Right lobe of liver (tissue), 6 donors: ENCODE data around the gene SLC25A13. TPM values are rescaled to one million over a fixed set of nuclear protein-coding genes. Genes with fewer than 3 reads are reported as not detected.

Experiments used
- ATAC-seq, 4 donors: fragments of 200-7000 bp; cut with Tn5 transposase; one replicate each; pipeline ENCODE4 v1.9.1; 2020; ENCODE audit warnings: mild to moderate bottlenecking in 4 of 4, moderate library complexity in 4 of 4
- DNase-seq, 3 donors: peaks; one replicate each; pipeline ENCODE4 v3.0.0-alpha.2; 2020
- H3K27ac ChIP-seq, 3 donors: fragments of 200-600 bp; one replicate each; pipeline ENCODE4 v1.8.0; 2022
- H3K27me3 ChIP-seq, 2 donors: fragments of 200-600 bp; one replicate each; pipeline ENCODE4 v1.8.0; 2022
- H3K36me3 ChIP-seq, 4 donors: fragments of 200-600 bp; sonication (generic) in 1 of 4; one replicate each; pipeline versions ENCODE4 v1.5.1 to v1.8.0; 2017 to 2022; ENCODE audit warnings: control low read depth in 1 of 4
- H3K4me1 ChIP-seq, 4 donors: fragments of 200-600 bp; sonication (generic) in 1 of 4; one replicate each; pipeline versions ENCODE4 v1.5.1 to v1.8.0; 2017 to 2022; ENCODE audit warnings: control low read depth in 1 of 4
- H3K4me3 ChIP-seq, 3 donors: fragments of 200-600 bp; one replicate each; pipeline ENCODE4 v1.8.0; 2022
- H3K9me3 ChIP-seq, 4 donors: fragments of 200-600 bp; sonication (generic) in 1 of 4; one replicate each; pipeline versions ENCODE4 v1.5.1 to v1.8.0; 2017 to 2022; ENCODE audit warnings: control low read depth in 1 of 4
- POLR2A ChIP-seq: fragments of 450-650 bp; IDR thresholded peaks from one replicate; pipeline ENCODE4 v1.6.1; 2017; ENCODE audit warnings: antibody characterized with exemption, mild to moderate bottlenecking
- WGBS: methylation state at CpG from one replicate; pipeline ENCODE4 v1.1.6; 2018; ENCODE audit warnings: low coverage, low lambda C conversion rate; ENCODE audit not compliant: insufficient coverage; ENCODE audit errors: missing lambda C conversion rate; 5-methylcytosine and 5-hydroxymethylcytosine counted together
- intact Hi-C, 2 donors: fragments of 100-400 bp; cut with DNase I; formaldehyde crosslinking; loops; one replicate each; pipeline versions ENCODE4 v1.11.2 to v1.14.1; 2022
- total RNA-seq, 6 experiments: library from RNA; depleted of rRNA in 2 of 6; stranded (reverse); fragments of >200 nt in 2 of 6; fragmentation: NEBNext Ultra II Directional in 3 of 6; extraction: Animal tissue kit (Norgen Biotek cat#: 25700) in 3 of 6; gene quantifications; one replicate each; pipeline versions ENCODE4 v1.1.0 to v1.2.4, GENCODE V29; 2016 to 2023
- TF ChIP-seq, protein P1 (sequence below), 4 donors: fragments of 200-600 bp in 3 of 4; fragments of 450-650 bp in 1 of 4; IDR thresholded peaks; one replicate each; pipeline versions ENCODE4 v1.5.1 to v1.8.0; 2016 to 2022; ENCODE audit warnings: antibody characterized with exemption in 4 of 4, mild to moderate bottlenecking in 2 of 4
- donor health status: DM: no; HTN: yes; CAD: no.
- donor health status: DM: no; HTN: no; CAD: no.
- donor health status: DM: no; HTN: no; CAD: no.
- donor health status: DM: no; HTN: yes; CAD: no.
- donor health status: DM: no; HTN: yes; CAD: no.

Gene SLC25A13
- total RNA-seq, 6 experiments from 2014 or later, result 54.5 to 110 (median 83.0) TPM

DNA sequence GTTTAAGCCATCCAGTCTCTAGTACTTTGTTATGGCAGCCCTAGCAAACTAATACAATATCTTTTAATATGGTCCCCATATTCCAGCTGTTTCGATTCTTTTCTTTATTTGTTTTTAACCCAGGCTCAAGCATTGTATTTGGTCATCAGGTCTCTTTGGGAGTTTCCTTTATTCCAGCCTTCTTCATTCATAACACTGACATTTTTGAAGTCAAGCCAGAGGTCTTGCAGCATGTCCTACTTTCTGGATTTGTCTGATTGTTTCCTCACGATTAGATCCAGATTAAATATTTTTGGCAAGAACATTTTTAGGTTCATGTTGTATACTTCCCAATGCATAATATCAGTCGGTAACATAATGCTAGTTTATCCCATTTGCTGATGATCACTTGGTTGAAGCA, 11.8 kb downstream of the SLC25A13 start:
- H3K36me3 ChIP-seq, result no peaks in the 10 kb centered on the region
- no peak for DNase-seq
- H3K4me1 ChIP-seq, result peaks cover 0 to 88% (median 34%) of the 10 kb centered on the region in 4 donors
- H3K9me3 ChIP-seq, result no peaks in the 10 kb centered on the region
- WGBS, result 30% methylated on average over 3 of the region's 3 CpGs
- intact Hi-C loops, result no loop called here
- H3K27me3 ChIP-seq, result no peaks in the 10 kb centered on the region
- ATAC-seq, result peak in 3 of 4 donors; percentile 13 to 36 (median 24)
- H3K4me3 ChIP-seq, result no peak overlapping the region
- peak overlapping the region in 1 of 3 donors; percentile 70 for H3K27ac ChIP-seq
- no peak for TF ChIP-seq POLR2A
- TF ChIP-seq, protein P1, sequence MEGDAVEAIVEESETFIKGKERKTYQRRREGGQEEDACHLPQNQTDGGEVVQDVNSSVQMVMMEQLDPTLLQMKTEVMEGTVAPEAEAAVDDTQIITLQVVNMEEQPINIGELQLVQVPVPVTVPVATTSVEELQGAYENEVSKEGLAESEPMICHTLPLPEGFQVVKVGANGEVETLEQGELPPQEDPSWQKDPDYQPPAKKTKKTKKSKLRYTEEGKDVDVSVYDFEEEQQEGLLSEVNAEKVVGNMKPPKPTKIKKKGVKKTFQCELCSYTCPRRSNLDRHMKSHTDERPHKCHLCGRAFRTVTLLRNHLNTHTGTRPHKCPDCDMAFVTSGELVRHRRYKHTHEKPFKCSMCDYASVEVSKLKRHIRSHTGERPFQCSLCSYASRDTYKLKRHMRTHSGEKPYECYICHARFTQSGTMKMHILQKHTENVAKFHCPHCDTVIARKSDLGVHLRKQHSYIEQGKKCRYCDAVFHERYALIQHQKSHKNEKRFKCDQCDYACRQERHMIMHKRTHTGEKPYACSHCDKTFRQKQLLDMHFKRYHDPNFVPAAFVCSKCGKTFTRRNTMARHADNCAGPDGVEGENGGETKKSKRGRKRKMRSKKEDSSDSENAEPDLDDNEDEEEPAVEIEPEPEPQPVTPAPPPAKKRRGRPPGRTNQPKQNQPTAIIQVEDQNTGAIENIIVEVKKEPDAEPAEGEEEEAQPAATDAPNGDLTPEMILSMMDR (IDR thresholded peaks at IDR 0.05), result no peak

DNA sequence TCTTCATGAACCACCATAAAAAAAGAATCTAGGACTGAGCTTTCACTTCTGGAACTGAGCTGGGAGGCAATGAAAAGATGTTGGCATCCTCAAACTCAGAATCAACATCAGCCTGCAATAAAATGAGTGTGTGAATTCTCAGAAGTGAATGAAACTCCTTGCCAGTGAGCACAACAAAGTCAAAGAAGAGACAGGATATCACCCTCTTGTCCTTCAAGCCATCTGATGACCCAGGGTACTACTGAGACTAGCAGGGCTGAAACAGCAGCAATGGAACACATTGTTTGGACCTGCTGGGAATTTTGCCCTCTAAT, 13.0 kb downstream of the SLC25A13 start:
- peak overlapping the region in 2 of 3 donors; percentile 5 to 15 for H3K4me3 ChIP-seq
- ATAC-seq (peak in 3 of 4 donors; percentile 0 to 10 (median 9)), DNase-seq (no peak)
- H3K27me3 ChIP-seq, result no peaks in the 10 kb centered on the region
- intact Hi-C loops, result no loop called here
- peaks cover 0 to 88% (median 40%) of the 10 kb centered on the region in 4 donors for H3K4me1 ChIP-seq
- H3K27ac ChIP-seq, result peak overlapping the region in 2 of 3 donors; percentile 57 to 70
- no peaks in the 10 kb centered on the region for H3K36me3 ChIP-seq
- TF ChIP-seq, protein P1 (IDR thresholded peaks at IDR 0.05), result no peak
- no peak for TF ChIP-seq POLR2A
- H3K9me3 ChIP-seq, result no peaks in the 10 kb centered on the region

DNA sequence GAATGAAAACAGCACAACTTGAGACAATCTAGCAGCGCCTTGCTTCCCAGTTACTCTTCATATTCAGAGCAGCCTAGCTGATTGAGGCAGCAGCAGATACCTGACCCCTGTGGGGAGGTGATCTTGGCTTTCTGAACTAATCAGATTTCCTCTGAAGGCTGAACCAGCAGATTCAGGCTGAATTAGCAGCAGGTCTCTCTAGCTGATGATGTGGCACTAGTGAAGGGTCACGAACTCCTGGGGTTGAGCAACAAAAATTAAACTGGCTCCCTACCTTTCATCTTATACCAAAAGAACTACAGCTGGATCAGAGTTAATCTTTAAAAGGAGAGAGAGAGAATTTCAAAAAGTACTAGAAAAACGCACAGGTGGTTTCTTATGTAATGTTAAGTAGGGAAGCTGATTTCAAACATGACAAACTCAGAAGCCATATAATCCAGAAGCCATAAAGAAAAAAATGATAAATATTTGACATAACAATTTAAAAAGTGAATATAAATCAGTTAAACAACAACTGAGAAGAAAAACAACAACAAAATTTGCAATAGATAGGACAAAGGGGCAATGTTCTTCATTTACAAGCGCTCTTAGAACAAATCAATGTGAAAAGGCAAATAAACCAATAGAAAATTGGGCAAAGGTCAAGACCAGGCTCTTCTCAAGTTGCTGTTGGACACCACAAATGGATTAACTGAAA, 13.5 kb downstream of the SLC25A13 start:
- TF ChIP-seq POLR2A, result no peak
- TF ChIP-seq, protein P1 (IDR thresholded peaks at IDR 0.05), result no peak
- Histone ChIP-seq H3K4me1 (peaks cover 0 to 92% (median 40%) of the 10 kb centered on the region in 4 donors), H3K36me3 (no peaks in the 10 kb centered on the region), H3K9me3 (no peaks in the 10 kb centered on the region), H3K27me3 (no peaks in the 10 kb centered on the region), H3K27ac (peak overlapping the region in 2 of 3 donors; percentile 57 to 70), H3K4me3 (peak overlapping the region in 2 of 3 donors; percentile 5 to 22)
- WGBS, result 32% methylated on average over 4 of the region's 4 CpGs
- intact Hi-C loops, result no loop called here
- peak in 2 of 3 donors; percentile 55 to 78 for DNase-seq
- peak; percentile 76 to 81 (median 78) for ATAC-seq

DNA sequence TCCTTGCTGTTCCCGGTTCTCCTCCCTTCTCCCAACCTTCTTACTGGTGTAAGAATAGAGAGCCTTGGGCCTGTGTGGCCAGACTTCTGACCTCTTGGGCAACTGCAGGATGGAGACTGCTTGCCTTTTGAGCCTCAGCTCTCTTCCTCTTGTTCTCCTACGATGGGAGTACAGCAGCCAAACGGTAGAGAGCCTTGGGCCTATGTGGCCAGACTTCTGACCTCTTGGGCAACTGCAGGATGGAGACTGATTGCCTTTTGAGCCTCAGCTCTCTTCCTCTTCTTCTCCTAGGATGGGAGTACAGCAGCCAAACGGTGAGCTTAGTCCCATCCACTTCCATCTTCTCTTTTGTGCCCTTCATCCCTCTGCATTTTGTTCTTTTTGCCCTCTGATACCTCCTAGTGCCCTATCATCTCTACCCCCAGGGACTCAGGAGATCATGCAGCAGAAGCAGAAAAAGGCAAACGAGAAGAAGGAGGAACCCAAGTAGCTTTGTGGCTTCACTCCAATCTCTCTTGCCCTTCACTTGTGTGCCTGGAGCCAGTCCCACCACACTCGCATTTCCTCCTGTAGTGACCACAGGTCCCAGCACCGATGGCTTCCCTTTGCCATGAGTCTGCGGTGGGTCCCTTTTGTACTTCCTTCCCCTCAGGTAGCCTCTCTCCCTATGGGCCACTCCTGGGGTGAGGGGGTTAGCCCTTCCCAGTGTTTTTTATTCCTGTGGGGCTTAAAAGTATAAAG, 15.3 kb downstream of the SLC25A13 start:
- peaks cover 0 to 93% (median 45%) of the 10 kb centered on the region in 4 donors for H3K4me1 ChIP-seq
- no peak for DNase-seq

More for the DNA sequence above, 15.3 kb downstream of the SLC25A13 start:
- intact Hi-C loops, result no loop called here
- TF ChIP-seq, protein P1 (IDR thresholded peaks at IDR 0.05), result no peak
- no peak for TF ChIP-seq POLR2A
- no peaks in the 10 kb centered on the region for H3K9me3 ChIP-seq
- no peaks in the 10 kb centered on the region for H3K27me3 ChIP-seq
- no peaks in the 10 kb centered on the region for H3K36me3 ChIP-seq
- H3K27ac ChIP-seq, result no peak overlapping the region
- WGBS, result 26% methylated on average over 7 of the region's 8 CpGs
- ATAC-seq, result peak in 1 of 4 donors; percentile 2
- no peak overlapping the region for H3K4me3 ChIP-seq
